Mesenchymal stem cell (in vitro differentiated cells and primary cell): Measurements from ENCODE around the gene SOX14.

Source experiments
- DNase-seq: peaks from one replicate; pipeline ENCODE4 v3.0.0-alpha.2; 2013
- H2AFZ ChIP-seq: one replicate; pipeline ENCODE4 v1.6.1; 2013; ENCODE audit warnings: low read depth, mild to moderate bottlenecking, control low read depth, inconsistent platforms, low read length, moderate library complexity
- H2AK5ac ChIP-seq: 2 replicates; pipeline ENCODE4 v1.6.1; 2013; ENCODE audit warnings: low read length, moderate library complexity, mild to moderate bottlenecking, inconsistent platforms; ENCODE audit not compliant: severe bottlenecking
- H2BK120ac ChIP-seq: one replicate; pipeline ENCODE4 v1.6.1; 2013; ENCODE audit warnings: low read depth, mild to moderate bottlenecking, inconsistent platforms, low read length, moderate library complexity
- H2BK12ac ChIP-seq, 2 experiments: one replicate each; pipeline ENCODE4 v1.6.1; 2013; ENCODE audit warnings: inconsistent platforms in 2 of 2, low read length in 2 of 2, mild to moderate bottlenecking in 2 of 2, moderate library complexity in 2 of 2, control low read depth in 1 of 2
- H2BK15ac ChIP-seq: one replicate; pipeline ENCODE4 v1.6.1; 2013; ENCODE audit warnings: mild to moderate bottlenecking, low read depth, inconsistent platforms; ENCODE audit not compliant: poor library complexity, severe bottlenecking
- H2BK5ac ChIP-seq: 2 replicates; pipeline ENCODE4 v1.6.1; 2013; ENCODE audit warnings: low read depth, mild to moderate bottlenecking, low read length, control low read depth, inconsistent platforms; ENCODE audit not compliant: poor library complexity, severe bottlenecking
- H3K14ac ChIP-seq, 2 experiments: one replicate each; pipeline ENCODE4 v1.6.1; 2013; ENCODE audit warnings: inconsistent platforms in 2 of 2, low read length in 2 of 2, control low read depth in 1 of 2, mild to moderate bottlenecking in 1 of 2, moderate library complexity in 1 of 2
- H3K18ac ChIP-seq, 2 experiments: one replicate each; pipeline ENCODE4 v1.6.1; 2013; ENCODE audit warnings: inconsistent platforms in 2 of 2, low read length in 2 of 2, control low read depth in 1 of 2, low read depth in 1 of 2, mild to moderate bottlenecking in 1 of 2
- H3K23ac ChIP-seq, 2 experiments: one replicate each; pipeline ENCODE4 v1.6.1; 2013; ENCODE audit warnings: inconsistent platforms in 2 of 2, low read length in 2 of 2, mild to moderate bottlenecking in 2 of 2, moderate library complexity in 2 of 2, control low read depth in 1 of 2
- H3K27ac ChIP-seq: 2 replicates; pipeline ENCODE4 v1.5.1; 2013; ENCODE audit warnings: mild to moderate bottlenecking, moderate library complexity, low read length, control low read depth, inconsistent platforms; ENCODE audit not compliant: poor library complexity, severe bottlenecking
- H3K27me3 ChIP-seq, 2 experiments: 2 replicates each; pipeline versions ENCODE4 v1.6.1 to v1.7.0; 2013; ENCODE audit warnings: low read length in 2 of 2, mild to moderate bottlenecking in 2 of 2, moderate library complexity in 2 of 2, control low read depth in 1 of 2, inconsistent platforms in 1 of 2; ENCODE audit not compliant: control insufficient read depth in 1 of 2, insufficient read depth in 1 of 2
- H3K36me3 ChIP-seq, 2 experiments: 2 replicates each; pipeline versions ENCODE4 v1.6.1 to v1.7.0; 2013; ENCODE audit warnings: low read length in 2 of 2, control low read depth in 1 of 2, inconsistent platforms in 1 of 2, low read depth in 1 of 2, mild to moderate bottlenecking in 1 of 2; ENCODE audit not compliant: insufficient read depth in 2 of 2, control insufficient read depth in 1 of 2
- H3K4ac ChIP-seq, 2 experiments: one replicate each; pipeline ENCODE4 v1.6.1; 2013; ENCODE audit warnings: inconsistent platforms in 2 of 2, low read length in 2 of 2, mild to moderate bottlenecking in 2 of 2, moderate library complexity in 2 of 2, control low read depth in 1 of 2, low read depth in 1 of 2
- H3K4me1 ChIP-seq: 2 replicates; pipeline ENCODE4 v1.6.1; 2013; ENCODE audit warnings: low read depth, low read length, control low read depth; ENCODE audit not compliant: control insufficient read depth, insufficient read depth
- H3K4me2 ChIP-seq: 2 replicates; pipeline ENCODE4 v1.6.1; 2013; ENCODE audit warnings: low read length, mild to moderate bottlenecking, inconsistent platforms; ENCODE audit not compliant: poor library complexity, severe bottlenecking
- H3K4me3 ChIP-seq, 2 experiments: 2 replicates each; pipeline versions ENCODE4 v1.5.1 to v1.7.0; 2013; ENCODE audit warnings: low read length in 2 of 2, mild to moderate bottlenecking in 2 of 2, control low read depth in 1 of 2, low read depth in 1 of 2; ENCODE audit not compliant: insufficient read depth in 1 of 2
- H3K79me1 ChIP-seq: replicated peaks from 2 replicates; pipeline ENCODE4 v1.6.1; 2013; ENCODE audit warnings: mild to moderate bottlenecking, control low read depth, low read length, inconsistent platforms; ENCODE audit not compliant: poor library complexity, severe bottlenecking
- H3K9ac ChIP-seq: 2 replicates; pipeline ENCODE4 v1.7.0; 2013; ENCODE audit warnings: mild to moderate bottlenecking, low read length, moderate library complexity
- H3K9me3 ChIP-seq: 2 replicates; pipeline ENCODE4 v1.7.0; 2013; ENCODE audit warnings: mild to moderate bottlenecking, low read length; ENCODE audit not compliant: control insufficient read depth
- H4K8ac ChIP-seq: one replicate; pipeline ENCODE4 v1.6.1; 2013; ENCODE audit warnings: inconsistent platforms, mild to moderate bottlenecking, low read length, moderate library complexity
- H4K91ac ChIP-seq: one replicate; pipeline ENCODE4 v1.6.1; 2013; ENCODE audit warnings: mild to moderate bottlenecking, low read length, inconsistent platforms
- WGBS: methylation state at CpG from one replicate; pipeline ENCODE4 v1.1.7; 2013; ENCODE audit warnings: mixed read lengths; 5-methylcytosine and 5-hydroxymethylcytosine counted together

The SOX14 gene

DNA sequence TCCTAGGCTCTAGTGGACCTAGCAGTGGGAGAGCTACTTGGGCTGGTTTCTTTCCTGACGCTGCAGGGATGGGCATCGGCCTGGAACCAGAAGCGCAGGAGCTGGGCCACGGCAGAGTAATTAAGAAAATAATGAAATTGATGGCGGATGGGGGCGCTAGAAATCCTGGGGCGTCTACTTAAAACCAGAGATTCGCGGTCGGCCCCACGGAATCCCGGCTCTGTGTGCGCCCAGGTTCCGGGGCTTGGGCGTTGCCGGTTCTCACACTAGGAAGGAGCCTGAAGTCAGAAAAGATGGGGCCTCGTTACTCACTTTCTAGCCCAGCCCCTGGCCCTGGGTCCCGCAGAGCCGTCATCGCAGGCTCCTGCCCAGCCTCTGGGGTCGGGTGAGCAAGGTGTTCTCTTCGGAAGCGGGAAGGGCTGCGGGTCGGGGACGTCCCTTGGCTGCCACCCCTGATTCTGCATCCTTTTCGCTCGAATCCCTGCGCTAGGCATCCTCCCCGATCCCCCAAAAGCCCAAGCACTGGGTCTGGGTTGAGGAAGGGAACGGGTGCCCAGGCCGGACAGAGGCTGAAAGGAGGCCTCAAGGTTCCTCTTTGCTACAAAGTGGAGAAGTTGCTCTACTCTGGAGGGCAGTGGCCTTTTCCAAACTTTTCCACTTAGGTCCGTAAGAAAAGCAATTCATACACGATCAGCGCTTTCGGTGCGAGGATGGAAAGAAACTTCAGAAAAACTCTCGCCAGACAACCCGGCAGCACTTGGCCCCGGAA, 6.1 kb downstream of the SOX14 start:
- H3K79me1 ChIP-seq = no peaks in the 10 kb centered on the region
- no peak overlapping the region for H4K91ac ChIP-seq
- H3K27me3 ChIP-seq = peaks cover 84 to 87% of the 10 kb centered on the region in 2 experiments
- no peaks in the 10 kb centered on the region for H3K9me3 ChIP-seq
- H2AK5ac ChIP-seq = no peak overlapping the region
- peak overlapping the region in 1 of 2 experiments; percentile 22 for H3K4me3 ChIP-seq
- no peak overlapping the region for H2BK120ac ChIP-seq
- peak overlapping the region in 1 of 2 experiments; percentile 50 for H3K23ac ChIP-seq
- H3K36me3 ChIP-seq = no peaks in the 10 kb centered on the region
- peak overlapping the region in 1 of 2 experiments; percentile 41 for H3K18ac ChIP-seq
- H2AFZ ChIP-seq = no peak overlapping the region
- H3K9ac ChIP-seq = no peak overlapping the region
- H3K4me1 ChIP-seq = peaks cover 29% of the 10 kb centered on the region
- H3K4ac ChIP-seq = no peak overlapping the region
- H4K8ac ChIP-seq = no peak overlapping the region
- H2BK5ac ChIP-seq = no peak overlapping the region
- no peak for DNase-seq
- no peak overlapping the region for H2BK12ac ChIP-seq
- peak overlapping the region in 1 of 2 experiments; percentile 11 for H3K14ac ChIP-seq
- no peak overlapping the region for H3K27ac ChIP-seq
- no peak overlapping the region for H2BK15ac ChIP-seq
- WGBS = 3% methylated on average over 37 of the region's 40 CpGs
- H3K4me2 ChIP-seq = peak overlapping the region; percentile 63

DNA sequence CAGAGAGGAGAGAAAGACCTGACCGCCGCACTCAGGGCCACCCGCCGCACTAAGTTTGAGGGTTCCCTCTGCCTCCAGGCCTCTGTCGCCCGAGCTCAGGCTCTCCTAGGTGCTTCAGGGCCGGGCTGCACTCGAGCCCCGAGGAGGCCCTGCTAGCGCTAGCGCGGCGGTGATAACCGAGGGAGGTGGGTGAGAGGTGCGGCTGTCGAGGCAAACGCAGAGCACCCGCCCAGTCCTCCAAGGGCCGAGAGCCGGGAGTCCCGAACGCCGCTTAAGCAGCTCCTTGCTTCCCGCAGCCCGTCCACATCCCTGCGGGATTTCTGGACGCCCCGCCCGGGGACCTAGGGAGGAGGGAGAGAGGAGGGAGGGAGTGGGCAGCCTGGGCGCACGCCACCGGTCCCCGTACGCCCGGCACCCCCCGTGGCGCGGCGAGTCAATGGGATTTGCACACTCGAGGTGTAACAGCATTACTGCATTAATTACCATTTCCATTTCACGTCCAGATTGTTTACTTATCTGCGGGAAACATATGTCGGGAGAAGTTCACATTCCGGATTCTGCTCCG, 6.8 kb downstream of the SOX14 start:
- peak overlapping the region in 1 of 2 experiments; percentile 53 for H3K4me3 ChIP-seq
- no peak overlapping the region for H3K14ac ChIP-seq
- no peaks in the 10 kb centered on the region for H3K36me3 ChIP-seq
- H2BK120ac ChIP-seq = no peak overlapping the region
- H2AK5ac ChIP-seq = no peak overlapping the region
- H4K8ac ChIP-seq = no peak overlapping the region
- H3K79me1 ChIP-seq = no peaks in the 10 kb centered on the region
- no peak overlapping the region for H3K18ac ChIP-seq
- peak overlapping the region; percentile 63 for H3K4me2 ChIP-seq
- WGBS = 5% methylated on average over 14 of the region's 45 CpGs
- H3K27ac ChIP-seq = no peak overlapping the region
- H3K23ac ChIP-seq = peak overlapping the region in 1 of 2 experiments; percentile 70
- no peaks in the 10 kb centered on the region for H3K9me3 ChIP-seq
- no peak overlapping the region for H2BK15ac ChIP-seq
- H3K4me1 ChIP-seq = peaks cover 29% of the 10 kb centered on the region
- no peak overlapping the region for H3K9ac ChIP-seq
- H2AFZ ChIP-seq = no peak overlapping the region
- H3K27me3 ChIP-seq = peaks cover 77 to 80% of the 10 kb centered on the region in 2 experiments
- no peak for DNase-seq
- H2BK5ac ChIP-seq = no peak overlapping the region
- no peak overlapping the region for H4K91ac ChIP-seq
- no peak overlapping the region for H2BK12ac ChIP-seq
- H3K4ac ChIP-seq = no peak overlapping the region

DNA sequence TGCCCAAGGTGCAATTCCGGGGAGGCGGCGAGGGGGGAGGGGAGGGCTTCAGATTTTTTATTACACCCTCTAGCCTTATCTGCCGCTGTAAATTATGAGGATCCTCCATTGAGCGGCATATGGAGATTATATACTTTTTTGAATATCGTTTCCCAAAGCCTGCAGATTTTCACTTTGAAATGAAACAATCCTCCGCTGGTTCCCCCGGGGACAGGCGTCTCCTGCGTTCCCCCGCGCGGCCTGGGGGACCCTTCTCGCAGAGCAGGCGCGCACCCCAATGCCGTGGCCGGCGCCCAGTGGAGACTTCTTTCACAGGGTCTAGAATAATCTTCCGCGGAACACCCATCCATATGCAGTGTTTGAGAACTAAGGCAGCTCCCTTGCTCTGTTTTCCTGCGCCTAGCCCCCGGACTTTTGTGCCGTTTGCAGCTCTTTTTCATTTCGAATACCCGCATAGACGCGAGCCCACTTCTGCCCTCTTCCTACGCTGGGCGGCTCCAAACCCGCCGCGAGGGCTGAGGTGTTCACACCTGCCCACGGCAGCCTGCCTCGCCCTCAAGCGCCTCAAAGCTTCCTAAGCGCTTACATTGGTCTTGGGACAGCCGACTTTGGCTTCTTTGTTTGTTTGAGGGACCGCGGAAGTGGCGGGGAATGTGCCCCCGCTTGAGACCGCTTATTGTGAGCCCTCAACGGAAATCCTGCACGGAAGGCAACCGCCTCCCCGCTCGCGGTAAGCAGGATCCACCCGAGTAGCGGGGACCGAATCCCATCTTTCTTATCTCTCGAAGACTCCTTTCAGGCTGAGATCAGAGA, 7.5 kb downstream of the SOX14 start:
- no peak for DNase-seq
- Histone ChIP-seq H4K91ac (no peak overlapping the region), H3K18ac (no peak overlapping the region), H3K23ac (no peak overlapping the region), H3K79me1 (no peaks in the 10 kb centered on the region), H3K14ac (no peak overlapping the region), H3K4ac (no peak overlapping the region), H2AK5ac (no peak overlapping the region), H2BK120ac (no peak overlapping the region), H2BK15ac (no peak overlapping the region), H3K9me3 (no peaks in the 10 kb centered on the region), H3K4me2 (peak overlapping the region; percentile 63), H3K4me1 (peaks cover 29% of the 10 kb centered on the region), H3K27me3 (peaks cover 70 to 73% of the 10 kb centered on the region in 2 experiments), H2BK12ac (no peak overlapping the region), H3K4me3 (peak overlapping the region in 1 of 2 experiments; percentile 53), H4K8ac (no peak overlapping the region), H2BK5ac (no peak overlapping the region), H3K9ac (no peak overlapping the region), H2AFZ (no peak overlapping the region), H3K36me3 (no peaks in the 10 kb centered on the region), H3K27ac (no peak overlapping the region)
- WGBS = 3% methylated on average over 40 of the region's 53 CpGs
